ENCODE measurements around the gene ZNF529. TPM values are rescaled to one million over a fixed set of nuclear protein-coding genes. Genes with fewer than 3 reads are reported as not detected.

ZNF529 gene
- total and polyA plus RNA-seq, 2 of the 13 experiments (the other 11 are each of a cell fraction or from before 2014, with no cell fraction given): 9.3 to 10.6 TPM

DNA sequence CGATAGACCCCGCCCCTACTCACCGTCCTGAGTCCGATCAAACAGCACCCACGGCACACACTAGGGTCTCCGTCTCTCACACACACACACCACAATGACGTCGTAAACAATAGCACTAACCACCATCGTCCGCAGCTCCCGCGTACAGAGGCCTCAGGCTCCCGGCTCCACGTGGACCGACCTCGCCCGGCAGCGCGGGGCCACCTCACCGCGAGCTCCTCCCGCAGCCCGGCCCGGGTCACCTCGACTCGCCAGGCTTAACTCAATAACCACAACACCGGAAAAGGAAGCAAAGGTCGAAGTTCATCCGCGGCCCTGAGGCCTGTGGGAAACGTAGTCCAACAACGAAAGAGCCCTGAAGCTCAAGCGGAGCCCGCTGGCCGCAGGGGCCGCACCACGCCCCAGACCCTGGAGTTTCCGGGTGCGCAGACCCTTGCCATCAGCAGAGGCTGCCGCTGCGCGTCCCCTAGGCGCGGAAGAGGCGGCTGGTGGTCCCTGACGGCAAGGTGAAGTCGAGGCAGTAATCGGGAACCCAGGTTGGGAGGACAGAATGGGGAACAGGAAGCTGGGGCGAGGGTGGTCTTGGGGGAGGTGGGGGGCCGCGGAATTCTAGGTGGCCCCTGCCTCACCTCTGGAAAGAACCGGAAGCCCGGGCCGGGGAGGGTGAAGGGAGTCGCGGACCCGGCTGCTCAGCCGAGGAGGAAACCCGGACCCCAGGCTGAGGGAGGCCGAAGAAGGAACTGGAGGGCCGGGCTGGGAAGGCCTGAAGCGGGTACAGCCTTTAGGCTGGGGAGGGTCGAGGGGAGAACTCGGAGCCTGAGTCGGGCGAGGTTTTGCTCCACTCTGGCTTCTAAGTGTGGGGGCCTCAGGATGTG is at the start of gene ZNF529 (continued):
- no peak for TF ChIP-seq HDAC6 (IDR thresholded peaks at IDR 0.05; ENCODE audit: low read depth, low read length)
- TF ChIP-seq, protein P1, sequence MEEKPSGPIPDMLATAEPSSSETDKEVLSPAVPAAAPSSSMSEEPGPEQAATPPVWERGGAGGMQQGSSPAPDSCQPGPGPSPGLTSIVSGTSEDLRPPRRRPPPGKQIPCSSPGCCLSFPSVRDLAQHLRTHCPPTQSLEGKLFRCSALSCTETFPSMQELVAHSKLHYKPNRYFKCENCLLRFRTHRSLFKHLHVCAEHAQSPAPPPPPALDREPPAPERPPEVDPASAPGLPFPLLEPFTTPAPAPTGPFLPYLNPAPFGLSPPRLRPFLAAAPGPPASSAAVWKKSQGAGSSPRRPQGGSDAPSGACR (CRISPR knock-in tag; IDR thresholded peaks at IDR 0.05): peak; percentile 48; the same call in 1 of the 2 replicates
- peak; percentile 65 for TF ChIP-seq ZC3H13 (CRISPR knock-in tag; IDR thresholded peaks at IDR 0.05)
- TF ChIP-seq NONO (IDR thresholded peaks at IDR 0.05): no peak
- peak; percentile 88 for TF ChIP-seq NONO (CRISPR knock-in tag; conservative IDR thresholded peaks at IDR 0.05)
- TF ChIP-seq ETV6 (CRISPR knock-in tag; conservative IDR thresholded peaks at IDR 0.05): peak; percentile 54; the same call in 1 of the 2 replicates
- TF ChIP-seq NR2C2 (CRISPR knock-in tag; IDR thresholded peaks at IDR 0.05; ENCODE audit: borderline replicate concordance): peak; percentile 100
- TF ChIP-seq MATR3 (CRISPR knock-in tag; IDR thresholded peaks at IDR 0.05): no peak
- TF ChIP-seq REPIN1 (CRISPR knock-in tag; IDR thresholded peaks at IDR 0.05; ENCODE audit: borderline replicate concordance, low read depth): peak; percentile 74; the same call in 1 of the 2 replicates
- TF ChIP-seq HOXA5 (CRISPR knock-in tag; IDR thresholded peaks at IDR 0.05): no peak
- TF ChIP-seq ZNF598 (CRISPR knock-in tag; IDR thresholded peaks at IDR 0.05; ENCODE audit: borderline replicate concordance): peak; percentile 86; the same call in 1 of the 2 replicates
- no peak for TF ChIP-seq SRSF9 (IDR thresholded peaks at IDR 0.05; ENCODE audit: borderline replicate concordance, insufficient read depth, low read depth, low read length, poor library complexity, severe bottlenecking)
- no peak for TF ChIP-seq JUNB (CRISPR knock-in tag; IDR thresholded peaks at IDR 0.05; ENCODE audit: borderline replicate concordance)
- TF ChIP-seq, protein P2, sequence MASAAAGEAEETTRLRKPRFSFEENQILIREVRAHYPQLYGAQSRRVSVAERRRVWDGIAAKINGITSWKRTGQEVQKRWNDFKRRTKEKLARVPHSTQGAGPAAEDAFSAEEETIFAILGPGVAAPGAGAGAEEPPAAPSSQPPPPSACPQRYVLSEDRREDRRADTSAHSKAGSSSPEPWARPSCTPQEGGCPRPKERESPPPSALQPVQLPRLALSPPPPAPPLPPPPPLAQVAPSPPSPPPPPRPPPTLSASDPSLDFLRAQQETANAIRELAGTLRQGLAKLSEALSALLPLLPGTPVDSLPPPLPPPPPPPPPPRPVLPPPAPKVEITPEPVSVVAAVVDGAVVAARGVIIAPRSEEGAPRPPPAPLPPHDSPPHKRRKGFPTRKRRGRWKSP (CRISPR knock-in tag; IDR thresholded peaks at IDR 0.05): peak; percentile 61; the same call in 1 of the 2 replicates
- TF ChIP-seq, protein P3, sequence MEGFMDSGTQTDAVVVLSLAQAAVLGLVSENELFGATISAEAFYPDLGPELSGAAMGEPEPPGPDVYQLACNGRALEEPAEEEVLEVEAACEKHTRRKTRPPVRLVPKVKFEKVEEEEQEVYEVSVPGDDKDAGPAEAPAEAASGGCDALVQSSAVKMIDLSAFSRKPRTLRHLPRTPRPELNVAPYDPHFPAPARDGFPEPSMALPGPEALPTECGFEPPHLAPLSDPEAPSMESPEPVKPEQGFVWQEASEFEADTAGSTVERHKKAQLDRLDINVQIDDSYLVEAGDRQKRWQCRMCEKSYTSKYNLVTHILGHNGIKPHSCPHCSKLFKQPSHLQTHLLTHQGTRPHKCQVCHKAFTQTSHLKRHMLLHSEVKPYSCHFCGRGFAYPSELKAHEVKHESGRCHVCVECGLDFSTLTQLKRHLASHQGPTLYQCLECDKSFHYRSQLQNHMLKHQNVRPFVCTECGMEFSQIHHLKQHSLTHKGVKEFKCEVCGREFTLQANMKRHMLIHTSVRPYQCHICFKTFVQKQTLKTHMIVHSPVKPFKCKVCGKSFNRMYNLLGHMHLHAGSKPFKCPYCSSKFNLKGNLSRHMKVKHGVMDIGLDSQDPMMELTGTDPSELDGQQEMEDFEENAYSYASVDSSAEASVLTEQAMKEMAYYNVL (CRISPR knock-in tag; IDR thresholded peaks at IDR 0.05; ENCODE audit: borderline replicate concordance): no peak
- no peak for TF ChIP-seq DZIP1 (CRISPR knock-in tag; IDR thresholded peaks at IDR 0.05)
- TF ChIP-seq MED8 (CRISPR knock-in tag; IDR thresholded peaks at IDR 0.05; ENCODE audit: insufficient replicate concordance): peak; percentile 30
- TF ChIP-seq, protein P4, sequence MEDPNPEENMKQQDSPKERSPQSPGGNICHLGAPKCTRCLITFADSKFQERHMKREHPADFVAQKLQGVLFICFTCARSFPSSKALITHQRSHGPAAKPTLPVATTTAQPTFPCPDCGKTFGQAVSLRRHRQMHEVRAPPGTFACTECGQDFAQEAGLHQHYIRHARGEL (CRISPR knock-in tag; IDR thresholded peaks at IDR 0.05): no peak
- no peak for TF ChIP-seq EHMT2 (IDR thresholded peaks at IDR 0.05; ENCODE audit: borderline replicate concordance, low read depth, low read length)
- no peak for TF ChIP-seq ZNF160 (CRISPR knock-in tag; IDR thresholded peaks at IDR 0.05)
- 0 out of 2 replicates have a peak, but pooled peaks have one; percentile 11 for TF ChIP-seq ISX (CRISPR knock-in tag; conservative IDR thresholded peaks at IDR 0.05)

Data from HepG2 (cell line).